CD4-positive, alpha-beta T cell (primary cell): ENCODE data around the gene ATP2A1. TPM values are rescaled to one million over a fixed set of nuclear protein-coding genes. Genes with fewer than 3 reads are reported as not detected.
A peak's percentile ranks its signal among the peaks of the same experiment; 100 is the strongest.

Experiments used
- ATAC-seq: fragments of 200-7000 bp; cut with Tn5 transposase; one replicate; pipeline ENCODE4 v1.10.0; 2022; ENCODE audit warnings: mild to moderate bottlenecking; ENCODE audit not compliant: poor library complexity
- CTCF ChIA-PET: fragments of 350-600 bp; sonication (Branson Sonifier 250); formaldehyde crosslinking; loops from one replicate; lab custom pipeline; 2021; ENCODE audit warnings: antibody characterized with exemption, inconsistent platforms; lab: Charles Lee
- POLR2A ChIA-PET: fragments of 350-600 bp; sonication (Branson Sonifier 250); formaldehyde crosslinking; loops from one replicate; lab custom pipeline; 2021; ENCODE audit warnings: antibody characterized with exemption, inconsistent platforms; lab: Charles Lee
- DNase-seq, 14 experiments: peaks; one replicate each; pipeline ENCODE4 v3.0.0-alpha.2; 2013 to 2020; ENCODE audit warnings: mixed read lengths in 2 of 14
- H3K27ac ChIP-seq, 2 donors: one replicate each; pipeline versions ENCODE4 v1.5.1 to v1.7.0; 2013; ENCODE audit warnings: low read length in 2 of 2, low read depth in 1 of 2, mild to moderate bottlenecking in 1 of 2
- H3K27me3 ChIP-seq, 2 experiments: 1 replicate in 1 of 2; 2 replicates in 1 of 2; pipeline versions ENCODE4 v1.6.1 to v1.7.0; 2013; ENCODE audit warnings: low read length in 2 of 2, control low read depth in 1 of 2, mild to moderate bottlenecking in 1 of 2, moderate library complexity in 1 of 2; ENCODE audit not compliant: insufficient read depth in 2 of 2, control insufficient read depth in 1 of 2
- H3K36me3 ChIP-seq: one replicate; pipeline ENCODE4 v1.6.1; 2013; ENCODE audit warnings: low read length, control low read depth; ENCODE audit not compliant: insufficient read depth
- H3K4me1 ChIP-seq: one replicate; pipeline ENCODE4 v1.6.1; 2013; ENCODE audit warnings: low read length, control low read depth; ENCODE audit not compliant: insufficient read depth
- H3K4me3 ChIP-seq: one replicate; pipeline ENCODE4 v1.5.1; 2013; ENCODE audit warnings: mild to moderate bottlenecking, low read length, moderate library complexity
- H3K9me3 ChIP-seq, 2 experiments: 1 replicate in 1 of 2; 2 replicates in 1 of 2; pipeline versions ENCODE4 v1.6.1 to v1.7.0; 2013; ENCODE audit warnings: low read length in 2 of 2, mild to moderate bottlenecking in 2 of 2, control low read depth in 1 of 2, moderate library complexity in 1 of 2; ENCODE audit not compliant: control insufficient read depth in 1 of 2, insufficient read depth in 1 of 2
- H3K27ac Mint-ChIP-seq: one replicate; pipeline ENCODE4 v1.8.0; 2020; ENCODE audit warnings: mixed read lengths
- H3K27me3 Mint-ChIP-seq: one replicate; pipeline ENCODE4 v1.8.0; 2021; ENCODE audit warnings: mixed read lengths
- H3K36me3 Mint-ChIP-seq: one replicate; pipeline ENCODE4 v1.8.0; 2021; ENCODE audit warnings: low read depth, mixed read lengths
- H3K4me1 Mint-ChIP-seq: one replicate; pipeline ENCODE4 v1.8.0; 2021; ENCODE audit warnings: low read depth, mixed read lengths
- H3K4me3 Mint-ChIP-seq: one replicate; pipeline ENCODE4 v1.8.0; 2020; ENCODE audit warnings: mild to moderate bottlenecking, mixed read lengths
- H3K9me3 Mint-ChIP-seq: one replicate; pipeline ENCODE4 v1.8.0; 2020; ENCODE audit warnings: mixed read lengths
- CTCF ChIP-seq: fragments of 200-600 bp; IDR thresholded peaks from one replicate; pipeline ENCODE4 v1.8.0; 2022; ENCODE audit warnings: antibody characterized with exemption, mild to moderate bottlenecking
- intact Hi-C, 2 experiments: fragments of 100-400 bp; cut with DNase I in 1 of 2; cut with micrococcal nuclease in 1 of 2; formaldehyde crosslinking; loops; one replicate each; pipeline versions ENCODE4 v1.15.1 to v1.9.0; 2023 to 2025; cut with DNase I, micrococcal nuclease
- total RNA-seq, 174 experiments: library from RNA in 2 of 174; stranded (reverse) in 2 of 174; gene quantifications; one replicate each; pipeline ENCODE4 v1.2.3 and lab custom pipeline; 2021 to 2026

The ATP2A1 gene
- total RNA-seq, 2 experiments from 2014 or later, result 0.56 to 0.77 TPM

DNA sequence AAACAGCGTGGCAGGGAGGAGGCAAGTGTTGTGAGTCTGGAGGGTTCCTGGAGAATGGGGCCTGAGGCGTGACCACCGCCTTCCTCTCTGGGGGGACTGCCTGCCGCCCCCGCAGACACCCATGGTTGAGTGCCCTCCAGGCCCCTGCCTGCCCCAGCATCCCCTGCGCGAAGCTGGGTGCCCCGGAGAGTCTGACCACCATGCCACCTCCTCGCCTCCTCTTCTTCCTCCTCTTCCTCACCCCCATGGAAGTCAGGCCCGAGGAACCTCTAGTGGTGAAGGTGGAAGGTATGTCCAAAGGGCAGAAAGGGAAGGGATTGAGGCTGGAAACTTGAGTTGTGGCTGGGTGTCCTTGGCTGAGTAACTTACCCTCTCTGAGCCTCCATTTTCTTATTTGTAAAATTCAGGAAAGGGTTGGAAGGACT is 53.5 kb downstream of the ATP2A1 start, which contains the start of gene CD19:
Gene CD19 (plus strand): TSS at position 171 of the 425 bp plus-strand sequence. CDS start 30 bp downstream, at position 201.
- no peak for TF ChIP-seq CTCF
- H3K36me3 ChIP-seq, result no peaks in the 10 kb centered on the region
- no peak within 1 kb of the TSS for H3K27ac ChIP-seq
- Mint-ChIP-seq H3K9me3 (no peaks in the 10 kb centered on the region), H3K36me3 (no peaks in the 10 kb centered on the region), H3K4me3 (no peak within 1 kb of the TSS), H3K27me3 (no peaks in the 10 kb centered on the region), H3K27ac (peak within 1 kb of the TSS; percentile 49), H3K4me1 (peaks cover 21% of the 10 kb centered on the region)
- no peak within 1 kb of the TSS for H3K4me3 ChIP-seq
- POLR2A ChIA-PET, result no interaction called here
- H3K4me1 ChIP-seq, result peaks cover 19% of the 10 kb centered on the region
- ATAC-seq (no peak), DNase-seq (no peak)
- CTCF ChIA-PET, result no interaction called here
- intact Hi-C loops, result no loop called here
- H3K9me3 ChIP-seq, result peaks cover 0 to 4% of the 10 kb centered on the region in 2 experiments
- H3K27me3 ChIP-seq, result no peaks in the 10 kb centered on the region

DNA sequence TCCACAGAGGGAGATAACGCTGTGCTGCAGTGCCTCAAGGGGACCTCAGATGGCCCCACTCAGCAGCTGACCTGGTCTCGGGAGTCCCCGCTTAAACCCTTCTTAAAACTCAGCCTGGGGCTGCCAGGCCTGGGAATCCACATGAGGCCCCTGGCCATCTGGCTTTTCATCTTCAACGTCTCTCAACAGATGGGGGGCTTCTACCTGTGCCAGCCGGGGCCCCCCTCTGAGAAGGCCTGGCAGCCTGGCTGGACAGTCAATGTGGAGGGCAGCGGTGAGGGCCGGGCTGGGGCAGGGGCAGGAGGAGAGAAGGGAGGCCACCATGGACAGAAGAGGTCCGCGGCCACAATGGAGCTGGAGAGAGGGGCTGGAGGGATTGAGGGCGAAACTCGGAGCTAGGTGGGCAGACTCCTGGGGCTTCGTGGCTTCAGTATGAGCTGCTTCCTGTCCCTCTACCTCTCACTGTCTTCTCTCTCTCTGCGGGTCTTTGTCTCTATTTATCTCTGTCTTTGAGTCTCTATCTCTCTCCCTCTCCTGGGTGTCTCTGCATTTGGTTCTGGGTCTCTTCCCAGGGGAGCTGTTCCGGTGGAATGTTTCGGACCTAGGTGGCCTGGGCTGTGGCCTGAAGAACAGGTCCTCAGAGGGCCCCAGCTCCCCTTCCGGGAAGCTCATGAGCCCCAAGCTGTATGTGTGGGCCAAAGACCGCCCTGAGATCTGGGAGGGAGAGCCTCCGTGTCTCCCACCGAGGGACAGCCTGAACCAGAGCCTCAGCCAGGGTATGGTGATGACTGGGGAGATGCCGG is 54.3 kb downstream of the ATP2A1 start:
- Histone ChIP-seq H3K27me3 (no peaks in the 10 kb centered on the region), H3K4me3 (no peak overlapping the region), H3K27ac (no peak overlapping the region), H3K4me1 (peaks cover 23% of the 10 kb centered on the region), H3K9me3 (peaks cover 0 to 4% of the 10 kb centered on the region in 2 experiments), H3K36me3 (no peaks in the 10 kb centered on the region)
- H3K27me3 Mint-ChIP-seq, result no peaks in the 10 kb centered on the region
- no peak for DNase-seq
- POLR2A ChIA-PET, result no interaction called here
- TF ChIP-seq CTCF, result no peak
- no peaks in the 10 kb centered on the region for H3K9me3 Mint-ChIP-seq
- no peak overlapping the region for H3K4me3 Mint-ChIP-seq
- intact Hi-C loops, result no loop called here
- peaks cover 26% of the 10 kb centered on the region for H3K4me1 Mint-ChIP-seq
- CTCF ChIA-PET, result no interaction called here
- ATAC-seq, result no peak
- no peaks in the 10 kb centered on the region for H3K36me3 Mint-ChIP-seq
- no peak overlapping the region for H3K27ac Mint-ChIP-seq

- no peaks in the 10 kb centered on the region for H3K36me3 Mint-ChIP-seq
- Histone ChIP-seq H3K36me3 (no peaks in the 10 kb centered on the region), H3K4me1 (peaks cover 23% of the 10 kb centered on the region), H3K4me3 (no peak overlapping the region), H3K27me3 (no peaks in the 10 kb centered on the region), H3K9me3 (peaks cover 0 to 4% of the 10 kb centered on the region in 2 experiments), H3K27ac (no peak overlapping the region)
- intact Hi-C loops, result no loop called here
- no peak for DNase-seq
- no peak overlapping the region for H3K4me3 Mint-ChIP-seq
- H3K4me1 Mint-ChIP-seq, result peaks cover 31% of the 10 kb centered on the region
- ChIA-PET POLR2A (no interaction called here), CTCF (no interaction called here)
- ATAC-seq, result no peak
- H3K27ac Mint-ChIP-seq, result no peak overlapping the region
- H3K27me3 Mint-ChIP-seq, result no peaks in the 10 kb centered on the region
- TF ChIP-seq CTCF, result no peak
- H3K9me3 Mint-ChIP-seq, result no peaks in the 10 kb centered on the region
Measured at GRCh38 chr16:28933171-28933570, 54.9 kb downstream of the ATP2A1 start.
